Hepatocyte (in vitro differentiated cells): ENCODE data around the gene TMEM108. TPM values are rescaled to one million over a fixed set of nuclear protein-coding genes. Genes with fewer than 3 reads are reported as not detected.

Experiments used
- DNase-seq: peaks from one replicate; pipeline ENCODE4 v3.0.0-alpha.2; 2016; ENCODE audit warnings: low spot score
- H2AFZ ChIP-seq: fragments of 200-600 bp; sonication (generic); 2 replicates; pipeline ENCODE4 v1.6.0; 2016; ENCODE audit warnings: antibody characterized with exemption, mild to moderate bottlenecking
- H3K27ac ChIP-seq: fragments of 200-600 bp; sonication (generic); 2 replicates; pipeline ENCODE4 v1.5.1; 2016; ENCODE audit warnings: mild to moderate bottlenecking
- H3K27me3 ChIP-seq: fragments of 200-600 bp; sonication (generic); 2 replicates; pipeline ENCODE4 v1.6.1; 2016
- H3K36me3 ChIP-seq: fragments of 200-600 bp; sonication (generic); replicated peaks from 2 replicates; pipeline ENCODE4 v1.5.1; 2016; ENCODE audit warnings: low read depth; ENCODE audit not compliant: insufficient read depth
- H3K4me1 ChIP-seq: fragments of 200-600 bp; sonication (generic); 2 replicates; pipeline ENCODE4 v1.5.1; 2016; ENCODE audit warnings: mild to moderate bottlenecking, moderate library complexity; ENCODE audit not compliant: insufficient read depth
- H3K4me2 ChIP-seq: fragments of 200-600 bp; sonication (generic); 2 replicates; pipeline ENCODE4 v1.6.0; 2016
- H3K4me3 ChIP-seq: fragments of 200-600 bp; sonication (generic); 2 replicates; pipeline ENCODE4 v1.5.1; 2016; ENCODE audit warnings: mild to moderate bottlenecking
- H3K79me2 ChIP-seq: fragments of 200-600 bp; sonication (generic); 2 replicates; pipeline ENCODE4 v1.6.0; 2017; ENCODE audit warnings: mild to moderate bottlenecking
- H3K9me2 ChIP-seq: fragments of 200-600 bp; sonication (generic); replicated peaks from 2 replicates; pipeline ENCODE4 v1.6.0; 2017; ENCODE audit warnings: mild to moderate bottlenecking; ENCODE audit not compliant: insufficient read depth
- H3K9me3 ChIP-seq: fragments of 200-600 bp; sonication (generic); 2 replicates; pipeline ENCODE4 v1.5.1; 2016; ENCODE audit warnings: low read depth, mild to moderate bottlenecking
- H4K20me1 ChIP-seq: fragments of 200-600 bp; sonication (generic); 2 replicates; pipeline ENCODE4 v1.6.0; 2016; ENCODE audit warnings: mild to moderate bottlenecking; ENCODE audit not compliant: insufficient read depth, poor library complexity, severe bottlenecking
- CTCF ChIP-seq: fragments of 200-600 bp; sonication (generic); IDR thresholded peaks from 2 replicates; pipeline ENCODE4 v1.5.1; 2016; ENCODE audit warnings: antibody characterized with exemption, mild to moderate bottlenecking; ENCODE audit not compliant: poor library complexity
- EZH2 ChIP-seq: fragments of 200-600 bp; sonication (generic); IDR thresholded peaks from 2 replicates; pipeline ENCODE4 v1.6.1; 2016; ENCODE audit warnings: antibody characterized with exemption, mild to moderate bottlenecking, borderline replicate concordance
- EZH2phosphoT487 ChIP-seq: fragments of 200-600 bp; sonication (generic); IDR thresholded peaks from one replicate; pipeline ENCODE4 v1.6.1; 2018; ENCODE audit warnings: antibody characterized with exemption, mild to moderate bottlenecking, low read depth, moderate library complexity; ENCODE audit not compliant: unreplicated experiment, severe bottlenecking
- WGBS: methylation state at CpG from one replicate; pipeline ENCODE4 v1.1.6; 2016; ENCODE audit warnings: low lambda C conversion rate; ENCODE audit errors: missing lambda C conversion rate; 5-methylcytosine and 5-hydroxymethylcytosine counted together
- polyA plus RNA-seq: library from polyadenylated mRNA; unstranded; fragments of >200 nt; fragmentation: Nextera tagmentation; extraction: Ambion mirVana; gene quantifications from 2 replicates; pipeline ENCODE4 v1.2.1, GENCODE V29; 2016
- total RNA-seq: library from RNA; depleted of rRNA; stranded (reverse); fragments of >200 nt; gene quantifications from 2 replicates; pipeline ENCODE4 v1.2.3, GENCODE V29; 2014

Gene TMEM108
- total and polyA plus RNA-seq, 2 experiments from 2014 or later, result 0.53 to 6.5 TPM

GRCh38 chr3:133256787-133257483 is 218.7 kb downstream of the TMEM108 start:
- whole genome bisulfite sequencing, result 42% methylated on average over 4 of the region's 4 CpGs
- H3K4me3 ChIP-seq, result no peak overlapping the region
- H3K4me1 ChIP-seq, result peaks cover 9% of the 10 kb centered on the region
- no peaks in the 10 kb centered on the region for H3K36me3 ChIP-seq
- no peak overlapping the region for H2AFZ ChIP-seq
- H4K20me1 ChIP-seq, result no peaks in the 10 kb centered on the region
- H3K79me2 ChIP-seq, result no peaks in the 10 kb centered on the region
- no peak for DNase-seq
- H3K27ac ChIP-seq, result no peak overlapping the region
- TF ChIP-seq EZH2 (no peak), EZH2phosphoT487 (no peak), CTCF (no peak)
- no peaks in the 10 kb centered on the region for H3K9me2 ChIP-seq
- H3K27me3 ChIP-seq, result no peaks in the 10 kb centered on the region
- H3K9me3 ChIP-seq, result no peaks in the 10 kb centered on the region
- H3K4me2 ChIP-seq, result peak overlapping the region; percentile 11

GRCh38 chr3:133258358-133258757 is 220.2 kb downstream of the TMEM108 start:
- H3K79me2 ChIP-seq, result no peaks in the 10 kb centered on the region
- H3K4me2 ChIP-seq, result no peak overlapping the region

GRCh38 chr3:133259767-133260166 is 221.6 kb downstream of the TMEM108 start:
- Histone ChIP-seq H3K79me2 (no peaks in the 10 kb centered on the region), H3K27ac (no peak overlapping the region), H3K4me3 (no peak overlapping the region), H4K20me1 (no peaks in the 10 kb centered on the region), H3K4me1 (peaks cover 9% of the 10 kb centered on the region), H3K36me3 (no peaks in the 10 kb centered on the region), H3K9me2 (no peaks in the 10 kb centered on the region), H2AFZ (no peak overlapping the region), H3K4me2 (no peak overlapping the region), H3K27me3 (no peaks in the 10 kb centered on the region), H3K9me3 (no peaks in the 10 kb centered on the region)
- no peak for TF ChIP-seq EZH2phosphoT487
- TF ChIP-seq CTCF, result no peak
- TF ChIP-seq EZH2, result no peak
- no peak for DNase-seq
- WGBS, result 80% methylated on average over 4 of the region's 4 CpGs

More at GRCh38 chr3:133258358-133258757, 220.2 kb downstream of the TMEM108 start:
- Histone ChIP-seq H2AFZ (no peak overlapping the region), H3K4me1 (peaks cover 9% of the 10 kb centered on the region), H4K20me1 (no peaks in the 10 kb centered on the region), H3K27ac (no peak overlapping the region), H3K27me3 (no peaks in the 10 kb centered on the region), H3K9me3 (no peaks in the 10 kb centered on the region), H3K36me3 (no peaks in the 10 kb centered on the region), H3K9me2 (no peaks in the 10 kb centered on the region), H3K4me3 (no peak overlapping the region)
- TF ChIP-seq CTCF (no peak), EZH2phosphoT487 (no peak), EZH2 (no peak)
- 59% methylated on average over 1 of the region's 1 CpG for WGBS
- no peak for DNase-seq
